HG03378 (cell line): ENCODE results near the gene EPHB4.
"Not testable (repeated sequence)": the region's sequence is repeated elsewhere in the genome, so short reads cannot be mapped to it uniquely, and the experiment has no call there.

Experiments used
- ATAC-seq: cut with Tn5 transposase; IDR thresholded peaks from one replicate; pipeline ENCODE4 v1.9.1; 2021; ENCODE audit warnings: mild to moderate bottlenecking, moderate library complexity; ENCODE audit not compliant: unreplicated experiment

The EPHB4 gene

GRCh38 chr7:100791881-100792666, 35.2 kb downstream of the EPHB4 start:
- no peak for ATAC-seq

- no peak for ATAC-seq
Observed at GRCh38 chr7:100789055-100789454, 38.3 kb downstream of the EPHB4 start.

GRCh38 chr7:100786323-100786722, 41.0 kb downstream of the EPHB4 start:
- ATAC-seq, result no peak

- no peak for ATAC-seq
Observed at GRCh38 chr7:100785878-100786277, 41.4 kb downstream of the EPHB4 start.

GRCh38 chr7:100783804-100784203, 43.5 kb downstream of the EPHB4 start:
- ATAC-seq, result no peak

GRCh38 chr7:100781255-100781654, 46.1 kb downstream of the EPHB4 start:
- no peak for ATAC-seq

GRCh38 chr7:100779359-100779758, 48.0 kb downstream of the EPHB4 start:
- no peak for ATAC-seq

- ATAC-seq, result no peak
Observed at GRCh38 chr7:100778061-100778621, 49.2 kb downstream of the EPHB4 start.

- ATAC-seq, result no peak
Observed at GRCh38 chr7:100773491-100773890, 53.8 kb downstream of the EPHB4 start.

- ATAC-seq, result no peak
Observed at GRCh38 chr7:100768784-100769183, 58.5 kb downstream of the EPHB4 start.

- ATAC-seq, result no peak
Observed at GRCh38 chr7:100765250-100765649, 62.1 kb downstream of the EPHB4 start.

- ATAC-seq, result no peak
Observed at GRCh38 chr7:100764841-100765240, 62.5 kb downstream of the EPHB4 start.

GRCh38 chr7:100763556-100764140, 63.7 kb downstream of the EPHB4 start:
- no peak for ATAC-seq

- not testable (repeated sequence) for ATAC-seq
Observed at GRCh38 chr7:100762841-100763240, 64.5 kb downstream of the EPHB4 start.

- no peak for ATAC-seq
Observed at GRCh38 chr7:100759357-100760171, 67.8 kb downstream of the EPHB4 start.

- ATAC-seq, result no peak
Observed at GRCh38 chr7:100753750-100754149, 73.6 kb downstream of the EPHB4 start.

- ATAC-seq, result no peak
Observed at GRCh38 chr7:100752994-100753393, 74.3 kb downstream of the EPHB4 start.
